Embryonic facial prominence (tissue), 1 donor: Measurements from ENCODE around the gene SLC25A41.

ENCODE experiments used
- DNase-seq: peaks from one replicate; pipeline ENCODE4 v3.0.0-alpha.2; 2016; ENCODE audit errors: extremely low spot score

SLC25A41 gene

DNA sequence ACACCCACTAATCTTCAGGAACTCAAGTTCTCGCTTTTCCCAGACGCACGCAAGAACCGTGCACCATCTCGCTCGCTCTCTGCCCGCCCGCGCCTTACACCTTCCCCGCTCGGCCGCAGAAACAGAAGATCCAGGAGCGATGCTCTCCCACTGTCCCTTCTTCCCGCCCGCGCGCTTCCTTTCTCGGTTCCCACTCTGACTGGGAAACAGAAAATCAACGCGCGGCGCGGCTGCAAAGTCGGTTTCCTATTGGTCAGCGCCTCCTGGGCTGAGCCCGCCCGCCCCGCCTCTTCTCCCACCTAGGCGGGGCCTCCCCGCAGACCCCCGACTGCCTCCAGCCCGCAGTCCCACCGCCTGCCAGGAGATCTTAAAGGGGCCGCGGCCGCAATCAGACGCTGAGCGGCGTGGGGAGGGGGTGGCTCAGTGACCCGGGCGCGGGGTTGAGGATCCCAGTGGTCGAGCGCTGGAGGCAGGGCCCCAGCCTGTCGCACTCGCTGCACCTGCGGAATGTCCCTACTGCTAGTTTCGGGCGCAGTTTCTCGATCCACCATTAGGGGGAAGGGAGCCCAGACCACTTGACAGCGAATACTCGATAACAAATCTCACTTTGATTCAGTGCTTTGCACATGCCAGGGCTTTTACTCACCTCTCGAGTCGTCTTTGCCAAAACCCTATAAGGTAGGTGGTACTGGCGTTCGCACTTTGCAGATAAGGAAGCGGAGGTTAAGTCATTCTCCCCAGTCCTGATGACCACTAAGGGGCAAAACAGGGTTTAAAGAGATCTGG, 26.7 kb upstream of the SLC25A41 start:
- peak; percentile 99 for DNase-seq

DNA sequence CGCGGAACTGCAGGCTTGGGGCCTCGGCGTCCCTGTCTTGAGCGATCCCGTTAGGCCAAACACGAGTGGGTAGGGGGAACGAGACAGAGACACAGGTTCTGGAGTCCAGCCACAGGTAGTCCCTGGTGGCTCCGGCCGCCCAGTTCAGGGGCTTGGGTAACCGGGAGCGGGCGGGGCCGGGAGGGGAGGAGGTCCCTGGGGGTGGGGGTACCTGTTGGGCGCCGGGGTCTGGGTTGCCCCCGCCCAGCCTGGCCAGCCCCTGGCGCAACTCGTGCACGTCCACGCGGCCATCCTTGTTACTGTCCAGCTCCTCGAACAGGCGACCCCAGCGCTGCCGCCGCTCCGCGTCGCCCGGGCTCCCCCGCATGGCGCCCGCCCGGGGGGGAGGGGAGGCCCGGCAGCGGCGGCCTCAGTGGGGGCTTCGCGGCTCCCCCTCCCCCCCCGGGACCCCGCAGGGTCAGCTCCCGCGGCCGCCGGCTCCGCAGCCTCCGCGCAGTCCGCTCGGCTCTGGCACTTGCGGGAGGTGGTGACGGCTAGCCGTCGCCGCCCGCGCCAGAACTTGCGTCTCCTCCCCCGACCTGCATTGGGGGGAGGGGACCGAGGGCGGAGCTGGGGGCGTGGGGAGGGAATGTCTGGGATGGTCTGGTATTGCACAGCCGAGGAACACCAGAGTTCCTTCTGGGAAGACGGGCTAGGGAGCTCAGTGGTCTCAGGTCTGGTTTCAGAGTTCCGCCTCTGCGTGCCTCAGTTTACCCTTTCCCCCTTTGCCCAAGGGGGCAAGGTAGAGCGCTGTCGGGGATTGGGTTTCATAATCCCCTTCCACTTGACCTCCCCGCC, 25.9 kb upstream of the SLC25A41 start, which contains the start of gene SLC25A23:
TSS of gene SLC25A23 (minus strand) at position 531 of the 837 bp plus-strand sequence. CDS start at position 367, 164 bp downstream.
- peak; percentile 51 for DNase-seq

DNA sequence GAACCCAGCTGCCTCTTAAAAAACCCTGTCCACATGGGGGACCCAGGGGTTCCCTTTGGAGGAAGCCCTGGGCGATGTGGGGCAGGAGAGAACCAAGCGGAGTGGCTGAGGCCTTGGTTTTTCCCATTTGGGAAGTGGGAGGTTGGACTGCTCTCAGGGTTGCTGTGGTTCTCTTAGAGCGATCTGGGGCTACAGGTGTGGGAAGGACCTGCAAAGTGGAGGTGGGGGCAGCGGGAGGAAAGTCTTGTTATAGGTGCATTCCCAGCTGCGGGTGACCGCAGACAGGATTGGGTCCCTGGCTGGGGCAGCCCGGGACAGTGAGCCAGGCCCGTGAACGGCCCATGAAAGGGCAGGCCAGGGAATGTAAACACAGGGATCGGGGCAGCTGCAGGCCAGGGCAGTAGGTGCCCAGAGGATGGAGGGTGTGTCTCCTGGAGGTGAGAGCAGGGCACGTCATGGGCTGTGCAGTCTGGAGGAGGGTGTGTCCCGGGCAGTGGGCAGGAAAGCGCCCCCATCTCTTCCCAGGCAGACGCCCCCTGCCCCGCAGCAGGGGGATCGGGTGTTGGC, 25.2 kb upstream of the SLC25A41 start:
- no peak for DNase-seq

DNA sequence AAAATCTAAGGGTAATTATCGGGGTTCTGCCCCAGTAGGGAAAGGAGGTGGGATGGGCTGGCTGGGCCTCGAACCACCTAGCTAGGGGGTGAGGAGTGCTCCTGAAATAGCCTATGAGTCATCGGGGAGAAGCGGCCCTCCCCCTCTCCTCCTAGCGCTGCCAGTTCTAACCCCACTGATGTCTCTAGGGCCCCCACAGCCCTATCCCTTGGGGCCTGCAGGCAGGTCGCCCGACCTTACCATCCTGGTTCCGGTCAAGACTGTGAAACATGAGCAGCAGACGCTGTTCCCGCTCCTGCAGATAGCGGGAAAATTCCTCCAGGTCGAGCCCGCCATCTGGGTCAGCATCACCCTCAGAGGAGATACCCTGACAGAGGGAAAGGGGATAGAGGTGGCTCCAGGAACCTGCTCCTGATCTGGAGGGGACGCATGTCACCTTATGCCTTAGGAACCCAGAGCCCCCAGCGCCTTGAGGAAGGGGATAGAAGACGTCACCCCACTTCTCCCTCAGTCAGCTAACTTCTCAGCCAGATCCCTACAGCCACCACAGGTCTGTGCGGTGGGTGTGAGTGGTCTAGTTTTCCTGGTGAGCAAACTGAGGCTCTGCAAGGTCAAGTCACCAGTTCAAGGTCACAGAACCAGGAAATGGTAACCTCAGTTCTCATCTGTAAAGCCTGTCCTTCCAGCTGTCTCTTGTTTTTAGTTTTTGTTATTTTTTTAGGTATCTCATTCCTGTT, 24.6 kb upstream of the SLC25A41 start:
- no peak for DNase-seq

DNA sequence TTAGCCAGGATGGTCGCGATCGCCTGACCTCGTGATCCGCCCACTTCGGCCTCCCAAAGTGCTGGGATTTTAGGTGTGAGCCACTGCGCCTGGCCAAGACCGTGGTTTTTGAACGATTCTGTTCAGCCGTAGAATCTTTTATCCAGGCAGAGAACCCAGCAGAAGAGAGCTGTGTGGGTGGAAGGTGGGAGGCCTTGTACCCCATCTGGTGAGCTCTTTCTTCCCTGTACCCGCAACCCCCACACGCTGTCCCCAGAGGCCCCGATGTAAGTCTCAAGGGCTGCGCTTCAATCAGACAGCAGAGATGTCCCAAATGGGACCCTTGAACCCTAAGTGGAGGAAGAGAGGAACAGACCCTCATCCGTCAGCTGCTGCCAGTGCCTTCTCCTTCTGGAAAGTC, 22.4 kb upstream of the SLC25A41 start:
- no peak for DNase-seq

DNA sequence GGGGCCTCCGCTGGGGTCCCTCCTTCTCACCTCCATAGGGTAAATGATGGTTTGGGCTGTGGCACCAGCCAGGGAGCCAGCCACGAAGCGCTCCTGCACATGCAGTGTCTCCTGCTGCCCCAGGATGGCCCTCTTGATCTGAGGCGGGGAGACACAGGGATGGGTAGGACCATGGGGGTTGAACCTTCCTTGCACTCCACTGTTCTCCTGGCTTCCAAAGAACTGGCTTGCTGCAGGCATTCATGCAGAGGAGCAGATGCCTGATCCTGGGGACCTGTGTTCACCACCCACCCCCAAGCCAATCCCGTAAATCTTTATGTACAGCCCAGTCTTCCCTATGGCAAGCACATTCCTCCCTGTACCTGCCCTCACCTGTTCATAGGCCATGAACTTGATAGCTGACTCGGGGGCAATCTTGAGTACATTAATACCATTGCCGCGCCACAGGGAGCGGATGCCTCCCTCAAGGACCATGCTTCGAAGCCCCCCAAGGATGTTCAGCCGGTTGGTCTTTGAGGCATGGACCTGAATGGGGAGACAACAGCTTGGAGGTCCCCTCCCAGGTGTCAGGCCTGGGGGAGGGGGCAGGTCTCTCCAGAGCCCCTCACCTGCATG, 20.5 kb upstream of the SLC25A41 start:
- no peak for DNase-seq

DNA sequence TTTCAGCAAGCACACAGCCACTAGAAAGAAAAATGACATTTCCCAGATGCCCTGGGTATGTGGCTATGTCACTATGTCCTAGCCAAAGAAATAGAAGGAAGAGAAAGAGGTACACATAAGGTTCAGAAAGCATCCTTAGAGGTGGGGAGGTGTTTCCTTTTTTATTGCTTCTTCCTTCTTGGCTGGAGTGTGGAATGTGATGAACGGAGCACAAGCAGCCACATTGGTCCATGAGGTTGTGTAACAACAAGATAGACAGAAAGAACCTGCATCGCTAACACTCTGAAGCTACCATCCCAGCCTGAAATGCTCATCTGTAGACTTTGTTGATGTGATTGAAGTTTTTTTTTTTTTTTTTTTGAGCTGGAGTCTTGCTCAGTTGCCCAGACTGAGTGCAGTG, 19.3 kb upstream of the SLC25A41 start:
- no peak for DNase-seq

DNA sequence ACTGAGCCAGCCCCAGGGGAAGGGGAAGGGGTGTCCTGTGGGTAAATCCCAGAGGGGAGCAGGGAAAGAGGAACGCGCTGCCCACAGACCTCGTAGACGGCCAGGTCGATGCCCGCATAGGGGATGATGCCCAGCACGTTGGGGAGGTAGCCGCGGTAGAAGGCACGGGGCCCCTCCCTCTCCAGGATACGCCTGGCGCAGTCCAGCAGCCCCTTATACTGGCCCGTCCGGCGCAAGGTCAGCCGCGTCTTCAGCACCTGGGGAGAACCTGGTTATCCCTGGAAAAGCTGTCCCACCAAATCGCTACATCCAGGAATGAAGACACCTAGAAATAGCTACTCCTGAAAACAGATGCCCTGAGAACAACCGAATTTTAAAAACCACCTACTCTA, 18.7 kb upstream of the SLC25A41 start:
- DNase-seq: no peak

DNA sequence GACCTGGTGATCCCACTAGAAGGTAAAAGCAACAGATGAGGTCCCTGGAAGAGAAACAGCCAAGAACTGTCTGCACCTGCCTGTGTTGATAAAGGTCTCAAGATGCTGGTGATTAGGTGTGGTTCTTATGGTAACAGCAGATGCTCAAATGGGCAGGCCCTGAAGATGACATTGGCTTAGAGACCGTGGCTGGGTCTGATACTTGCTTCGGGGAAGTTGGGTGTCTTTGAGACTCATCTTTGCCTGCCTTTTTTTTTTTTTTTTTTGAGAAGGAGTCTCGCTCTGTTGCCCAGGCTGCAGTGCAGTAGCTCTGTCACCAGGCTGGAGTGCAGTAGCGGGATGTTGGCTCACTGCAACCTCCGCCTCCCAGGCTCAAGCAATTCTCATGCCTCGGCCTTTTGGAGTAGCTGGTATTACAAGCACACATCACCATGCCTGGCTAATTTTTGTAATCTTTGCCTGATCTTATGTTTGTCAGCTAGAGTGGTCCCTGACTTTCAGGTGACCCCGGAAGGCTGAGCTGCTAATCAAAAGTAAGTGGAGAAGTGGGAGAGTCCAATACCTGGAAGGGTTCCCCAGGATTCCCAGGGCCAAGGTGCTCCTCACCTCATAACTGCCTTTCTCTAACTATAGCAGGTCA, 18.1 kb upstream of the SLC25A41 start:
- DNase-seq: no peak

DNA sequence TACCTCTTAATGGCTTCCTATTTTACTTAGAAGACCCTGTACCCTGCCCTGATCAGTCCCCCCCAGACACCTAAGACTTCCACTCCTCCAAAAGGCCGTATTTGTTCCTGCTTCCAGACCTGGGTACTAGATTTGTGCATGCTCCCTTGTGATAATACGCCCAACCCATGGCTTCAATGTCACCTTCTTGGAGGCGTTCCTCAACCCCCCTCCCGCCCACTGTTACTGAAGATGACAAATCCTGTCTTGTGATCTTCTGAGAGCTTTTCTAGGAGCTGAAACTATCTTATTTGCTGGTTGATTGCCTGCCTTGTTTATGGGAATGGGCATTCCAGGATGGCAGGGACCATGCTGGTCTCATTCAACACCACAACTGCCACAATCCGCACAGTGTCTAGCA, 16.6 kb upstream of the SLC25A41 start:
- DNase-seq: no peak

DNA sequence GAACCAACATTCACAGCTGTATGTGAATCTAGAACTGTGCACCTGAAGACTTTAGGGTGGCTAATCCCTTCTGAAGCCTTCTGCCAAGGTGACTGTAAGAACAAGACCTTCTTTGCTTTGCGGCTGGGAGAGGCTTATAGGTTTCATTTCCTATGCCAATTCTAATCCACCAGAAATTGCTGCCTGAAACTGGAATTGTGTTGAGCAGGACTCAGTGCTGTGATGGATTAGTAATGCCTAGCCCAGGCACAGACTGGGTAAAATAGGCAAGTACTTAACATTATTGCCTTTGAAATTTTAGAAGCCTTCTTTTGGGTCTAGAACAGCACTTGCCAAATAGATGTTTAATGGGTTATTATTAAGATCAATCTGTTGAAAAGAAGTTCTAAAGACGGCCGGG, 14.5 kb upstream of the SLC25A41 start:
- DNase-seq: no peak

DNA sequence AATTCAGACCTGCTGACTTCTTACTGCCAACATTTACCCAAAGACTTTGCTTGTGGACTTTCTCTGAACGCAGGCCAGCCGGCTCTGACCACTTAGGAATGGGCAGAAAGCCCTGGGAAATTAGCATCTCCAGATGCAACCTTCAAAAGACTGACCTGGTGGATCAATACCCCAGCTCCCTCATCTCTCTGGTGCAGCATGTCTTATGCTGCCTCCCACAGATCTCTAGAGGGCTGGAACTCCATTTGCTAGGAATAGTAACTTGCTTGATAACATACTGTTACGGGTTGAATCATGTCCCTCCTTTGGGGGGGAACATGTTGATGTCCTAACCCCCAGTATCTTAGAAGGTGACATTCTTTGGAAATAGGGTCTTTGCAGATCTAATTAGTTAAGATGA, 12.9 kb upstream of the SLC25A41 start:
- DNase-seq: no peak

DNA sequence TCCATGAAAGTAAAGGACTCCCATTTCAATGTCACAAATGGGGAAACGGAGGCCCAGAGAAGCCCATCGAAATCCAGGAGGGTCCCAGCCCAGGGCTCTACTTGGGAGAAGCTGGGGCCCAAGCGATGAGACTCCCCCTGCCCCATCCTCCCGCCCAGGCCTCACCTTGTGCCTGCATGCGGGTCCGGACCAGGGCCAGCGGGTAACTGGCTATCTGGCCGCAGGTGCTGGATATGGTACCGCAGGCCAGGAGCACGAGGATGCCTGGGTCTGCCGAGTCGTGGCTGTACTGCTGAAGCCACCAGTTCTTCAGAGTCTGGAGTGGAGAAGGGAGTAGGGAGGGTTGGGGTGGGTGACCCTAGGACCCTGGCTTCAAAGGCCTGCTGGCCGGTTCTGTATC, 10.4 kb upstream of the SLC25A41 start:
- DNase-seq: no peak

DNA sequence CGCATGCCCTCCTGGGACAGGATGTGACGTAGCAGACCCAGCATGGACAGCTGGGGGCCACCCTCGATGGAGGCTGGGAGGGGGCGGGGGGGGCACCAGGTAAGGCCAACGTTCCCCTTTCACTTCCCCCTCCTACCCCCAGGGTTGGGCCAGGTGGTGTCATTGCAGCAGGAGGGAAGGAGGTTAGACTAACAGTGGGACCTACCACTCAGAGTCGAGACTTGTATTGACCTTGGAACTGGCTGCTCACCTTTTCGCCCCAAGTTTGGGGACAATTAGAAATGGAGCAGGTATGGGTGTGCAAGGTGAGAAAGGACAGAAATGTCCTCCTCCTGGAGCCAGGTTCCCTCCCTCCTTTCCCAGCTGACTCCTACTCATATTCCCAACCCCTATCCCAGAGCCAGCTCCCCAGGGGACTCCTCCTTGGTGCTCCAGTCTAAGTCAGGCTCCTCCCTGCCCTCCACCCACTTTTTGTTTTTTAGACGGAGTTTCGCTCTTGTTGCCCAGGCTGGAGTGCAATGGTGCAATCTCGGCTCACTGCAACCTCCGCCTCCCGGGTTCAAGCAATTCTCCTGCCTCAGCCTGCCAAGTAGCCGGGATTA, 8.6 kb upstream of the SLC25A41 start:
- DNase-seq: no peak

DNA sequence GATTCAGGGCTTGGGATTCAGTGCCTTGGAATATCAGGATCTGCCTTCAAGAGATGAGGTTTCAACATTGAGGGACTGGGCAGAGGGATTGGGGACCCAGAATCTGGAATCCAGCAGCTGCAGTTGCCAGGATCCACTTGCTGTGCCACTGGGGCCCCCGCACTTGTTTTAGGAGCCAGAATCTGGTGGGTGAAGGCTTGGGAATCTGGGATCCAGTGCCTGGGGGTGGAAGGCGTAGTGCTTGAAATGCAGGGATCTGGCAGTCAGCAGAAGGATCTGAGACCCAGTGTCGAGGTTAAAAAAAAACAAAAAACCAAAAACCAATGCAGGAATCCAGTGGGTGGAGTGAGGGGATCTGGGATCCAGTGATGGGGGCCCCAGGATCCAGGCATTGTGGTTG, 7.3 kb upstream of the SLC25A41 start:
- no peak for DNase-seq

DNA sequence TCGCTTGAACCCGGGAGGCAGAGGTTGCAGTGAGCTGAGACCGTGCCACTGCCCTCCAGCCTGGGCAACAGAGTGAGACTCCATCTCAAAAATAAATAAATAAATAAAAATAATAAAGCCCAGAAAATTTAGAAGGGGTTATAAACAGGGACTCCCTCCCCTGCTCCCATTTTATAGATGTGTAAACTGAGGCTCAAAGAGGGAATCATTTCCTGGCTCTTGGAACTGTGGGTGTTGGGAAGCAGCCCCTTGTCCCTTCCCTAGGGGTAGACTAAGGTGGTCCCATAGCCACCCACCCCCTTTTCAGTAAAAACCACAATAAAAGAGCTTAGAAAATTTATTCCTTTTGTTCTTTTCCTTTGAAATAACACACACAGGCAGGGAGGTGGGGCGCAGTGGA, 6.2 kb upstream of the SLC25A41 start:
- DNase-seq: no peak

DNA sequence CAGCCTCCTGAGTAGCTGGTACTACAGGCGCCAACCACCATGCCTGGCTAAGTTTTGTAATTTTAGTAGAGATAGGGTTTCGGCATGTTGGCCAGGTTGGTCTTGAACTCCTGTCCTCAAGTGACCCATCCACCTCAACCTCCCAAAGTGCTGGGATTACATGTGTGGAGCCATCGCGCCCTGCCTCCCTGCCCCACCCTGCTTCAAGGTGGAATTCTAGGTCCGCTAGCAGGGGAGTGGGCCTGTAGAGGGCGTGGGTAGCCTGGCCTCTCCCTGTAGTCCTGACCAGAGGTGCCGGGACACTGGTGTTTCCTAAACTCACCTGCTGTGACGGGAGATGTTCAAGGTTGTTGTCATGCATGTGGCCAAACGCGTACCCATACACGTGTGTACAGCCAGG, 398 bp downstream of the SLC25A41 start:
- DNase-seq: no peak

DNA sequence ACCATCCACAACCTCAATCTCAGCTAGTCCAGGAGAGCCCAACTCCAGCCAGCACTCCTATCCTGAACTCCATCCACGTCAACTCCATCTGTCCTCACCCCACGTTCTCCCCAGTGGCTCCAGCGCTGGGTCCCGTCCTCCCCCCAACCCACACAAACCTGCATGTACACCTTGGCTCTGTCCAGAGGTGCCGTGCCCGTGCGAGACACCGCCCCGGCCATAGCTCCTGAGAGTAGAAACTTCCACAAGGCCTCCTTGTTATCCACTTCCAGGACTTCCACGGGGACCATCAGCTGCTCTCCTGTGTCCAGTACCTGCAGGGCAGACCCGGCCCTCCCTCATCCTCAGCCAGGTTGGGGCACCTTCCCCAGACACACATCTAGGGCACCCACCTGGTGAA, 1.7 kb downstream of the SLC25A41 start:
- DNase-seq: no peak

DNA sequence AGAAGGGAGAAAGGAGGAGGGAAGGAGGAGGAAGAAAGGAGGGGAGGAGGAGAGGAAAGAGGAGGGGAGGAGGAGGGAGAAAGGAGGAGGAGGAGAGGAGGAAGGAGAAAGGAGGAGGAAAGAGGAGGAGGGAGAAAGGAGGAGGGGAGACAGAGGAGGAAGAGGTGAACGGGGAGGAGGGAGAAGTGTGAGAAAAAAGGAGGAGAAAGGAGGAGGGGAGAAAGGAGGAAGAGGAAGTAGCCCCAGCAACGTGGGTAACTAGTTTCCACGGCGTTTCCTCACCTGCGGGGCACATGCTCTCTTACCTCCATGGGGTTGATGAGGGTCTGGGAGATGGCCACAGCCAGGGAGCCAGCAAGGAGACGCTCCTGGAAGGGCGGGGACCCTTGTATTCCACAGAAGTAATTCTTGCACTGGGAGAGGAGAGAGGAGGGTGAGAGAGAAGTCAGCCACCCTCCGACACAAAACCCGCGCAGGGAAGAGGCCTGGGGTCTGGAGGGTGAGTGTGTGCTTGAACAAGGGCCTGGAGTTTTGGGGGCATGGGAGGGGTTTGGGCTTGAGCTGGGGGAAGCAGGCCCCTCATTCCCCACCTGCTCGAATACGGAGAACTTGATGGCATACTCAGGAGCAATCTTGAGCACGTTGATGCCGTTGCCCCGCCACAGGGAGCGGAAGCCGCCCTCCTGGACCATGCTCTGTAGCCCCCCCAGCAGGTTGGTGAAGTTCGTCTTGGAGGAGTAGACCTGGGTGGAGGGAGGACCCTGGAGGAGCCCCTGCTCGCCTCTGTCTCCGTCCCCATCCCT, 3.9 kb downstream of the SLC25A41 start:
- DNase-seq: no peak
